HepG2 (cell line): Measurements from ENCODE around the gene GLUD1. TPM values are rescaled to one million over a fixed set of nuclear protein-coding genes. Genes with fewer than 3 reads are reported as not detected.

Source experiments
- ATM ChIP-seq: fragments of 450-650 bp; IDR thresholded peaks from 2 replicates; pipeline ENCODE4 v1.7.1; 2017; ENCODE audit warnings: mild to moderate bottlenecking, borderline replicate concordance
- JARID2 ChIP-seq: sonication (generic); formaldehyde crosslinking; IDR thresholded peaks from 2 replicates; pipeline ENCODE4 v1.8.1; 2023; ENCODE audit warnings: missing genetic modification reagents, inconsistent platforms; ENCODE audit not compliant: insufficient replicate concordance
- MIXL1 ChIP-seq: IDR thresholded peaks from 2 replicates; pipeline ENCODE4 v1.6.1; 2016
- MXI1 ChIP-seq: IDR thresholded peaks from 3 replicates; pipeline ENCODE4 v1.6.1; 2012; ENCODE audit warnings: low read depth, low read length, inconsistent platforms, borderline replicate concordance
- RFX1 ChIP-seq: fragments of 450-650 bp; IDR thresholded peaks from 2 replicates; pipeline ENCODE4 v1.6.1; 2017
- RXRA ChIP-seq: sonication (generic); formaldehyde crosslinking; IDR thresholded peaks from 2 replicates; pipeline ENCODE4 v1.5.1; 2020; ENCODE audit warnings: missing genetic modification reagents
- ZFP1 ChIP-seq: IDR thresholded peaks from 2 replicates; pipeline ENCODE4 v1.6.1; 2016
- ZNF660 ChIP-seq: sonication (generic); formaldehyde crosslinking; IDR thresholded peaks from 2 replicates; pipeline ENCODE4 v1.5.1; 2020; ENCODE audit warnings: mild to moderate bottlenecking, low read depth, missing genetic modification reagents, borderline replicate concordance
- polyA plus RNA-seq, 8 experiments: library from polyadenylated mRNA; depleted of rRNA in 3 of 8; stranded (reverse) in 7 of 8; unstranded in 1 of 8; fragments of >200 nt; fragmentation: Illumina TruSeq in 4 of 8; extraction: Trizol in 4 of 8; gene quantifications; 2 replicates each; pipeline versions ENCODE4 v1.2.1 to v1.2.3, GENCODE V29; 2011 to 2016; ENCODE audit warnings: low read depth in 4 of 8, missing spikeins in 1 of 8, mixed read lengths in 1 of 8; ENCODE audit not compliant: insufficient read depth in 1 of 8
- total RNA-seq, 5 experiments: library from RNA; depleted of rRNA; stranded (reverse); fragments of >200 nt; fragmentation: Illumina TruSeq; extraction: Trizol; gene quantifications; 2 replicates each; pipeline ENCODE4 v1.2.3, GENCODE V29; 2016; ENCODE audit warnings: low read depth in 1 of 5
- TF ChIP-seq, protein P1 (sequence below): sonication (generic); formaldehyde crosslinking; IDR thresholded peaks from 2 replicates; pipeline ENCODE4 v1.5.0; 2020; ENCODE audit warnings: mild to moderate bottlenecking, missing genetic modification reagents, borderline replicate concordance
- TF ChIP-seq, protein P2 (sequence below): sonication (generic); formaldehyde crosslinking; IDR thresholded peaks from 2 replicates; pipeline ENCODE4 v1.5.1; 2020; ENCODE audit warnings: mild to moderate bottlenecking, missing genetic modification reagents, moderate library complexity
- TF ChIP-seq, protein P3 (sequence below): sonication (generic); formaldehyde crosslinking; IDR thresholded peaks from 2 replicates; pipeline ENCODE4 v1.4.0; 2020; ENCODE audit warnings: mild to moderate bottlenecking, missing genetic modification reagents
- TF ChIP-seq, protein P4 (sequence below): sonication (generic); formaldehyde crosslinking; IDR thresholded peaks from 2 replicates; pipeline ENCODE4 v1.5.0; 2020; ENCODE audit warnings: mild to moderate bottlenecking, missing genetic modification reagents
- TF ChIP-seq, protein P5 (sequence below): IDR thresholded peaks from 2 replicates; pipeline ENCODE4 v1.6.1; 2016; ENCODE audit warnings: control low read depth

The GLUD1 gene
- total and polyA plus RNA-seq, 2 of the 13 experiments (the other 11 are each of a cell fraction or from before 2014, with no cell fraction given), result 301 to 798 TPM

DNA sequence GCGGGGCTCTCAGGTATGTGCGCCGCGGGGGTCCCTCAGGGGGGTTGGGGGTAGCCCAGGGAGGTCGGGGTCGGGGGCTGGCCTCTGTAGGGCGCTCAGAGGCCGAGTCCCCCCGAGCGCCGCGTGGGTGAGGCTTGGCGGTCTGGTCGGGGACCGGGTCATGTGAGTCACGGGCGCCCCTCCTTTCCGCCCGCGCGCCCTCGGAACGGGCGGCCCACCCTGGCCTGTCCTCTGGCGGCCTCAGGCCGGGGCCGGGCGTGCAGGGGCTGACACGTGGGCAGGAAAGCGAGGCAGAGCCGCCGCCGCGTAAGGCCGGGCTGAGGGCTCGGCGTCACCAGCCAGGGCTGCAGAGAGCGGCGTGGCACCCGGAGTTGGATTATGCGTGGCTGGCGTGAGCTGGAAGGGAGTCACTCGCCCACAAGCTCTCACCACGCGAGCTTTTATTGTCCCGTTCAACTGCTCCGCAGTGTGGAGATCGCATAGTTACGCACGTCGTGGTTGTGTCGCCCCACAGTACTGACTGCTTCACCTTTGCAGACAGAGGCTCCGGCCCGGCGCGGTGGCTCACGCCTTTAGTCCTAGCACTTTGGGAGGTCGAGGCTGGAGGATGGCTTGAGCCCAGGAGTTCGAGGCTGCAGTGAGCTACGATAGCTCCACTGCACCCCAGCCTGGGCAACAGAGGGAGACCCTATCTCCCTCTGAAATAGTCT is 748 bp upstream of the GLUD1 start (continued):
- TF ChIP-seq, protein P1, sequence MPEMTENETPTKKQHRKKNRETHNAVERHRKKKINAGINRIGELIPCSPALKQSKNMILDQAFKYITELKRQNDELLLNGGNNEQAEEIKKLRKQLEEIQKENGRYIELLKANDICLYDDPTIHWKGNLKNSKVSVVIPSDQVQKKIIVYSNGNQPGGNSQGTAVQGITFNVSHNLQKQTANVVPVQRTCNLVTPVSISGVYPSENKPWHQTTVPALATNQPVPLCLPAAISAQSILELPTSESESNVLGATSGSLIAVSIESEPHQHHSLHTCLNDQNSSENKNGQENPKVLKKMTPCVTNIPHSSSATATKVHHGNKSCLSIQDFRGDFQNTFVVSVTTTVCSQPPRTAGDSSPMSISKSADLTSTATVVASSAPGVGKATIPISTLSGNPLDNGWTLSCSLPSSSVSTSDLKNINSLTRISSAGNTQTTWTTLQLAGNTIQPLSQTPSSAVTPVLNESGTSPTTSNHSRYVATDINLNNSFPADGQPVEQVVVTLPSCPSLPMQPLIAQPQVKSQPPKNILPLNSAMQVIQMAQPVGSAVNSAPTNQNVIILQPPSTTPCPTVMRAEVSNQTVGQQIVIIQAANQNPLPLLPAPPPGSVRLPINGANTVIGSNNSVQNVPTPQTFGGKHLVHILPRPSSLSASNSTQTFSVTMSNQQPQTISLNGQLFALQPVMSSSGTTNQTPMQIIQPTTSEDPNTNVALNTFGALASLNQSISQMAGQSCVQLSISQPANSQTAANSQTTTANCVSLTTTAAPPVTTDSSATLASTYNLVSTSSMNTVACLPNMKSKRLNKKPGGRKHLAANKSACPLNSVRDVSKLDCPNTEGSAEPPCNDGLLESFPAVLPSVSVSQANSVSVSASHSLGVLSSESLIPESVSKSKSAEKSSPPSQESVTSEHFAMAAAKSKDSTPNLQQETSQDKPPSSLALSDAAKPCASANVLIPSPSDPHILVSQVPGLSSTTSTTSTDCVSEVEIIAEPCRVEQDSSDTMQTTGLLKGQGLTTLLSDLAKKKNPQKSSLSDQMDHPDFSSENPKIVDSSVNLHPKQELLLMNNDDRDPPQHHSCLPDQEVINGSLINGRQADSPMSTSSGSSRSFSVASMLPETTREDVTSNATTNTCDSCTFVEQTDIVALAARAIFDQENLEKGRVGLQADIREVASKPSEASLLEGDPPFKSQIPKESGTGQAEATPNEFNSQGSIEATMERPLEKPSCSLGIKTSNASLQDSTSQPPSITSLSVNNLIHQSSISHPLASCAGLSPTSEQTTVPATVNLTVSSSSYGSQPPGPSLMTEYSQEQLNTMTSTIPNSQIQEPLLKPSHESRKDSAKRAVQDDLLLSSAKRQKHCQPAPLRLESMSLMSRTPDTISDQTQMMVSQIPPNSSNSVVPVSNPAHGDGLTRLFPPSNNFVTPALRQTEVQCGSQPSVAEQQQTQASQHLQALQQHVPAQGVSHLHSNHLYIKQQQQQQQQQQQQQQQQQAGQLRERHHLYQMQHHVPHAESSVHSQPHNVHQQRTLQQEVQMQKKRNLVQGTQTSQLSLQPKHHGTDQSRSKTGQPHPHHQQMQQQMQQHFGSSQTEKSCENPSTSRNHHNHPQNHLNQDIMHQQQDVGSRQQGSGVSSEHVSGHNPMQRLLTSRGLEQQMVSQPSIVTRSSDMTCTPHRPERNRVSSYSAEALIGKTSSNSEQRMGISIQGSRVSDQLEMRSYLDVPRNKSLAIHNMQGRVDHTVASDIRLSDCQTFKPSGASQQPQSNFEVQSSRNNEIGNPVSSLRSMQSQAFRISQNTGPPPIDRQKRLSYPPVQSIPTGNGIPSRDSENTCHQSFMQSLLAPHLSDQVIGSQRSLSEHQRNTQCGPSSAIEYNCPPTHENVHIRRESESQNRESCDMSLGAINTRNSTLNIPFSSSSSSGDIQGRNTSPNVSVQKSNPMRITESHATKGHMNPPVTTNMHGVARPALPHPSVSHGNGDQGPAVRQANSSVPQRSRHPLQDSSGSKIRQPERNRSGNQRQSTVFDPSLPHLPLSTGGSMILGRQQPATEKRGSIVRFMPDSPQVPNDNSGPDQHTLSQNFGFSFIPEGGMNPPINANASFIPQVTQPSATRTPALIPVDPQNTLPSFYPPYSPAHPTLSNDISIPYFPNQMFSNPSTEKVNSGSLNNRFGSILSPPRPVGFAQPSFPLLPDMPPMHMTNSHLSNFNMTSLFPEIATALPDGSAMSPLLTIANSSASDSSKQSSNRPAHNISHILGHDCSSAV (CRISPR knock-in tag), result no peak
- TF ChIP-seq ZFP1 (CRISPR knock-in tag), result no peak
- TF ChIP-seq, protein P2, sequence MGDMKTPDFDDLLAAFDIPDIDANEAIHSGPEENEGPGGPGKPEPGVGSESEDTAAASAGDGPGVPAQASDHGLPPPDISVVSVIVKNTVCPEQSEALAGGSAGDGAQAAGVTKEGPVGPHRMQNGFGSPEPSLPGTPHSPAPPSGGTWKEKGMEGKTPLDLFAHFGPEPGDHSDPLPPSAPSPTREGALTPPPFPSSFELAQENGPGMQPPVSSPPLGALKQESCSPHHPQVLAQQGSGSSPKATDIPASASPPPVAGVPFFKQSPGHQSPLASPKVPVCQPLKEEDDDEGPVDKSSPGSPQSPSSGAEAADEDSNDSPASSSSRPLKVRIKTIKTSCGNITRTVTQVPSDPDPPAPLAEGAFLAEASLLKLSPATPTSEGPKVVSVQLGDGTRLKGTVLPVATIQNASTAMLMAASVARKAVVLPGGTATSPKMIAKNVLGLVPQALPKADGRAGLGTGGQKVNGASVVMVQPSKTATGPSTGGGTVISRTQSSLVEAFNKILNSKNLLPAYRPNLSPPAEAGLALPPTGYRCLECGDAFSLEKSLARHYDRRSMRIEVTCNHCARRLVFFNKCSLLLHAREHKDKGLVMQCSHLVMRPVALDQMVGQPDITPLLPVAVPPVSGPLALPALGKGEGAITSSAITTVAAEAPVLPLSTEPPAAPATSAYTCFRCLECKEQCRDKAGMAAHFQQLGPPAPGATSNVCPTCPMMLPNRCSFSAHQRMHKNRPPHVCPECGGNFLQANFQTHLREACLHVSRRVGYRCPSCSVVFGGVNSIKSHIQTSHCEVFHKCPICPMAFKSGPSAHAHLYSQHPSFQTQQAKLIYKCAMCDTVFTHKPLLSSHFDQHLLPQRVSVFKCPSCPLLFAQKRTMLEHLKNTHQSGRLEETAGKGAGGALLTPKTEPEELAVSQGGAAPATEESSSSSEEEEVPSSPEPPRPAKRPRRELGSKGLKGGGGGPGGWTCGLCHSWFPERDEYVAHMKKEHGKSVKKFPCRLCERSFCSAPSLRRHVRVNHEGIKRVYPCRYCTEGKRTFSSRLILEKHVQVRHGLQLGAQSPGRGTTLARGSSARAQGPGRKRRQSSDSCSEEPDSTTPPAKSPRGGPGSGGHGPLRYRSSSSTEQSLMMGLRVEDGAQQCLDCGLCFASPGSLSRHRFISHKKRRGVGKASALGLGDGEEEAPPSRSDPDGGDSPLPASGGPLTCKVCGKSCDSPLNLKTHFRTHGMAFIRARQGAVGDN, result peak; percentile 98
- TF ChIP-seq MXI1, result peak; percentile 96; the same call in 2 of the 3 replicates
- TF ChIP-seq, protein P3, sequence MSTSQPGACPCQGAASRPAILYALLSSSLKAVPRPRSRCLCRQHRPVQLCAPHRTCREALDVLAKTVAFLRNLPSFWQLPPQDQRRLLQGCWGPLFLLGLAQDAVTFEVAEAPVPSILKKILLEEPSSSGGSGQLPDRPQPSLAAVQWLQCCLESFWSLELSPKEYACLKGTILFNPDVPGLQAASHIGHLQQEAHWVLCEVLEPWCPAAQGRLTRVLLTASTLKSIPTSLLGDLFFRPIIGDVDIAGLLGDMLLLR, result peak; percentile 96
- no peak for TF ChIP-seq RFX1
- peak; percentile 70 for TF ChIP-seq JARID2 (CRISPR knock-in tag)
- no peak for TF ChIP-seq ZNF660 (CRISPR knock-in tag)
- TF ChIP-seq, protein P4, sequence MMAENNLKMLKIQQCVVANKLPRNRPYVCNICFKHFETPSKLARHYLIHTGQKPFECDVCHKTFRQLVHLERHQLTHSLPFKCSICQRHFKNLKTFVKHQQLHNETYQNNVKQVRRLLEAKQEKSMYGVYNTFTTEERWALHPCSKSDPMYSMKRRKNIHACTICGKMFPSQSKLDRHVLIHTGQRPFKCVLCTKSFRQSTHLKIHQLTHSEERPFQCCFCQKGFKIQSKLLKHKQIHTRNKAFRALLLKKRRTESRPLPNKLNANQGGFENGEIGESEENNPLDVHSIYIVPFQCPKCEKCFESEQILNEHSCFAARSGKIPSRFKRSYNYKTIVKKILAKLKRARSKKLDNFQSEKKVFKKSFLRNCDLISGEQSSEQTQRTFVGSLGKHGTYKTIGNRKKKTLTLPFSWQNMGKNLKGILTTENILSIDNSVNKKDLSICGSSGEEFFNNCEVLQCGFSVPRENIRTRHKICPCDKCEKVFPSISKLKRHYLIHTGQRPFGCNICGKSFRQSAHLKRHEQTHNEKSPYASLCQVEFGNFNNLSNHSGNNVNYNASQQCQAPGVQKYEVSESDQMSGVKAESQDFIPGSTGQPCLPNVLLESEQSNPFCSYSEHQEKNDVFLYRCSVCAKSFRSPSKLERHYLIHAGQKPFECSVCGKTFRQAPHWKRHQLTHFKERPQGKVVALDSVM (CRISPR knock-in tag), result peak; percentile 96
- no peak for TF ChIP-seq ATM
- TF ChIP-seq, protein P5, sequence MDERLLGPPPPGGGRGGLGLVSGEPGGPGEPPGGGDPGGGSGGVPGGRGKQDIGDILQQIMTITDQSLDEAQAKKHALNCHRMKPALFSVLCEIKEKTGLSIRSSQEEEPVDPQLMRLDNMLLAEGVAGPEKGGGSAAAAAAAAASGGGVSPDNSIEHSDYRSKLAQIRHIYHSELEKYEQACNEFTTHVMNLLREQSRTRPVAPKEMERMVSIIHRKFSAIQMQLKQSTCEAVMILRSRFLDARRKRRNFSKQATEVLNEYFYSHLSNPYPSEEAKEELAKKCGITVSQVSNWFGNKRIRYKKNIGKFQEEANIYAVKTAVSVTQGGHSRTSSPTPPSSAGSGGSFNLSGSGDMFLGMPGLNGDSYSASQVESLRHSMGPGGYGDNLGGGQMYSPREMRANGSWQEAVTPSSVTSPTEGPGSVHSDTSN, result no peak
- 0 out of 2 replicates have a peak, but pooled peaks have one; percentile 41 for TF ChIP-seq MIXL1 (CRISPR knock-in tag)
- TF ChIP-seq RXRA, result peak; percentile 93
